Measurements from ENCODE around the gene RAB40B. TPM values are rescaled to one million over a fixed set of nuclear protein-coding genes. Genes with fewer than 3 reads are reported as not detected.

RAB40B gene
- total RNA-seq, 2 experiments from 2014 or later, result 1.6 to 2.0 TPM

- no peak overlapping the region for H3K4me3 ChIP-seq (ENCODE audit: low read length)
- H3K4me1 ChIP-seq (ENCODE audit: insufficient read depth, low read length), result peaks cover 35% of the 10 kb centered on the region
- no peaks in the 10 kb centered on the region for H3K27me3 ChIP-seq (ENCODE audit: control insufficient read depth in 1 of 2, insufficient read depth in 2 of 2, low read length in 2 of 2)
- Mint-ChIP-seq H3K9me3 (no peaks in the 10 kb centered on the region), H3K27ac (peak overlapping the region; percentile 53), H3K4me3 (peak overlapping the region; percentile 79), H3K4me1 (ENCODE audit: low read depth) (peaks cover 24% of the 10 kb centered on the region), H3K36me3 (ENCODE audit: low read depth) (peaks cover 8% of the 10 kb centered on the region), H3K27me3 (no peaks in the 10 kb centered on the region)
- H3K36me3 ChIP-seq (ENCODE audit: insufficient read depth, low read length), result no peaks in the 10 kb centered on the region
- DNase-seq (peak in 3 of 14 experiments; percentile 16 to 51 (median 27)), ATAC-seq (ENCODE audit: poor library complexity) (no peak)
- POLR2A ChIA-PET, result no interaction called here
- CTCF ChIA-PET, result no interaction called here
- intact Hi-C loops (cut with DNase I, micrococcal nuclease), result loop anchor here (2.0 to 5.0 kb wide), 4 partner anchors 49 to 197 kb away; partner anchors contain the start of genes CYBC1 (in 1 of the 2), FN3KRP (in 1 of the 2) and RAB40B (in 1 of the 2)
- TF ChIP-seq, protein P1, sequence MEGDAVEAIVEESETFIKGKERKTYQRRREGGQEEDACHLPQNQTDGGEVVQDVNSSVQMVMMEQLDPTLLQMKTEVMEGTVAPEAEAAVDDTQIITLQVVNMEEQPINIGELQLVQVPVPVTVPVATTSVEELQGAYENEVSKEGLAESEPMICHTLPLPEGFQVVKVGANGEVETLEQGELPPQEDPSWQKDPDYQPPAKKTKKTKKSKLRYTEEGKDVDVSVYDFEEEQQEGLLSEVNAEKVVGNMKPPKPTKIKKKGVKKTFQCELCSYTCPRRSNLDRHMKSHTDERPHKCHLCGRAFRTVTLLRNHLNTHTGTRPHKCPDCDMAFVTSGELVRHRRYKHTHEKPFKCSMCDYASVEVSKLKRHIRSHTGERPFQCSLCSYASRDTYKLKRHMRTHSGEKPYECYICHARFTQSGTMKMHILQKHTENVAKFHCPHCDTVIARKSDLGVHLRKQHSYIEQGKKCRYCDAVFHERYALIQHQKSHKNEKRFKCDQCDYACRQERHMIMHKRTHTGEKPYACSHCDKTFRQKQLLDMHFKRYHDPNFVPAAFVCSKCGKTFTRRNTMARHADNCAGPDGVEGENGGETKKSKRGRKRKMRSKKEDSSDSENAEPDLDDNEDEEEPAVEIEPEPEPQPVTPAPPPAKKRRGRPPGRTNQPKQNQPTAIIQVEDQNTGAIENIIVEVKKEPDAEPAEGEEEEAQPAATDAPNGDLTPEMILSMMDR (IDR thresholded peaks at IDR 0.05), result no peak
- H3K9me3 ChIP-seq (ENCODE audit: control insufficient read depth in 1 of 2, insufficient read depth in 1 of 2, low read length in 2 of 2), result no peaks in the 10 kb centered on the region
- no peak overlapping the region for H3K27ac ChIP-seq (ENCODE audit: low read depth in 1 of 2, low read length in 2 of 2)
These were observed 48.8 kb downstream of the RAB40B start for GRCh38 chr17:82649501-82650261.

DNA sequence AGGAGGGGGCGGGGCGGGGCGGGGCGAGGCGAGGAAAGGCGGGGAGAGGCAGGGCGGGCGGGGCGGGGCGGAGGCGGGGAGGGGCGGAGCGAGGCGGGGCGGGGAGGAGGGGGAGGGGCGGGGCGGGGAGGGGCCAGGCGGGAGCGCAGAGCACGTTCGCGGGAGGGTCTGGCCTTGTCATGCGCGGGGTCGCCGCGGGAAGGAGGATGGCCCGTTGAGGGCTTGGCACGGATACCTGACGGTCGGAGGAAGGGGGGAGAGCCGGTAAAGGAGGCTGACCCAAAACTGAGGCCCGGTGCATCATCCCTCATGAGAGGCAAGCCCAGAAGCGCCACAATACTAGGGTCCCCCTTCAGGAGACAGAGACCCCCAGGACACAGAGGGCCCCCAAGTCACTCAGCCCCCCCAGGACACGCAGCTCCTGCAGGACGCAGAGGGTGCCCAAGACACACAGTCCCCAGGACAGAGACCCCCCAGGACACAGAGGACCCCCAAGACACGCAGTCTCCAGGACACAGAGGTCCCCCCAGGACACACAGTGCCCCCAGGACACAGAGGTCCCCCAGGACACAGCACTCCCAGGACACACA, 49.7 kb downstream of the RAB40B start:
- Histone ChIP-seq H3K27ac (ENCODE audit: low read depth in 1 of 2, low read length in 2 of 2) (no peak overlapping the region), H3K4me3 (ENCODE audit: low read length) (peak overlapping the region; percentile 42), H3K27me3 (ENCODE audit: control insufficient read depth in 1 of 2, insufficient read depth in 2 of 2, low read length in 2 of 2) (no peaks in the 10 kb centered on the region), H3K36me3 (ENCODE audit: insufficient read depth, low read length) (peaks cover 7% of the 10 kb centered on the region), H3K4me1 (ENCODE audit: insufficient read depth, low read length) (peaks cover 35% of the 10 kb centered on the region), H3K9me3 (ENCODE audit: control insufficient read depth in 1 of 2, insufficient read depth in 1 of 2, low read length in 2 of 2) (no peaks in the 10 kb centered on the region)
- H3K9me3 Mint-ChIP-seq, result no peaks in the 10 kb centered on the region
- ChIA-PET POLR2A (no interaction called here), CTCF (no interaction called here)
- H3K27ac Mint-ChIP-seq, result peak overlapping the region; percentile 56
- no peaks in the 10 kb centered on the region for H3K27me3 Mint-ChIP-seq
- H3K4me3 Mint-ChIP-seq, result peak overlapping the region; percentile 48
- DNase-seq, result peak in 2 of 14 experiments; percentile 63 to 80
- TF ChIP-seq, protein P1 (IDR thresholded peaks at IDR 0.05), result no peak
- intact Hi-C loops (cut with DNase I, micrococcal nuclease), result loop anchor here (1.0 to 5.0 kb wide), 5 partner anchors 50 to 197 kb away; partner anchors contain the start of genes CYBC1 (in 1 of the 2), FN3KRP (in 1 of the 2) and RAB40B (in 1 of the 2)
- ATAC-seq (ENCODE audit: poor library complexity), result peak; percentile 21
- H3K36me3 Mint-ChIP-seq (ENCODE audit: low read depth), result peaks cover 16% of the 10 kb centered on the region
- H3K4me1 Mint-ChIP-seq (ENCODE audit: low read depth), result peaks cover 27% of the 10 kb centered on the region

GRCh38 chr17:82648165-82648668, 50.3 kb downstream of the RAB40B start, which contains the start of gene WDR45B:
WDR45B (minus strand) TSS chr17:82648444; CDS start chr17:82648340, 104 bp downstream.
- CTCF ChIA-PET, result interaction anchor here (0.7 to 1.4 kb wide), 2 partner anchors 105 to 618 kb away, joined by 3 to 4 read pairs; no protein-coding TSS in a partner anchor
- no peaks in the 10 kb centered on the region for H3K9me3 Mint-ChIP-seq

More at GRCh38 chr17:82648165-82648668, 50.3 kb downstream of the RAB40B start, which contains the start of gene WDR45B:
- H3K27me3 Mint-ChIP-seq, result no peaks in the 10 kb centered on the region
- Histone ChIP-seq H3K27me3 (ENCODE audit: control insufficient read depth in 1 of 2, insufficient read depth in 2 of 2, low read length in 2 of 2) (no peaks in the 10 kb centered on the region), H3K4me3 (ENCODE audit: low read length) (peak within 1 kb of the TSS; percentile 77), H3K27ac (ENCODE audit: low read depth in 1 of 2, low read length in 2 of 2) (peak within 1 kb of the TSS; percentile 78 to 80), H3K4me1 (ENCODE audit: insufficient read depth, low read length) (peaks cover 36% of the 10 kb centered on the region), H3K9me3 (ENCODE audit: control insufficient read depth in 1 of 2, insufficient read depth in 1 of 2, low read length in 2 of 2) (no peaks in the 10 kb centered on the region), H3K36me3 (ENCODE audit: insufficient read depth, low read length) (peaks cover 13% of the 10 kb centered on the region)
- peaks cover 22% of the 10 kb centered on the region for H3K36me3 Mint-ChIP-seq (ENCODE audit: low read depth)
- peaks cover 29% of the 10 kb centered on the region for H3K4me1 Mint-ChIP-seq (ENCODE audit: low read depth)
- peak within 1 kb of the TSS; percentile 87 for H3K4me3 Mint-ChIP-seq
- H3K27ac Mint-ChIP-seq, result peak within 1 kb of the TSS; percentile 69
- intact Hi-C loops (cut with DNase I, micrococcal nuclease), result loop anchor here (1.0 to 5.0 kb wide), 5 partner anchors 51 to 196 kb away; partner anchors contain the start of genes CYBC1 (in 1 of the 2), FN3KRP (in 1 of the 2) and RAB40B (in 1 of the 2)
- POLR2A ChIA-PET, result no interaction called here
- ATAC-seq (ENCODE audit: poor library complexity), result peak; percentile 80
- DNase-seq, result peak; percentile 78 to 96 (median 87)
- TF ChIP-seq, protein P1 (IDR thresholded peaks at IDR 0.05), result no peak
